Keratinocyte (primary cell): Measurements from ENCODE around the gene PCDHGC4. TPM values are rescaled to one million over a fixed set of nuclear protein-coding genes. Genes with fewer than 3 reads are reported as not detected.

Source experiments
- DNase-seq: peaks from one replicate; pipeline ENCODE4 v3.0.0-alpha.2; 2011; ENCODE audit warnings: low read depth, missing footprints, low spot score
- FAIRE-seq: peaks from 2 replicates; lab custom pipeline; 2011; peaks lifted over from hg19 to GRCh38; lab: Jason Lieb, UNC
- H2AFZ ChIP-seq: 2 replicates; pipeline ENCODE4 v1.6.0; 2012; ENCODE audit warnings: low read length, control low read depth, inconsistent platforms; ENCODE audit not compliant: control insufficient read depth
- H3K27ac ChIP-seq: 2 replicates; pipeline ENCODE4 v1.5.1; 2011; ENCODE audit warnings: low read length; ENCODE audit not compliant: control insufficient read depth, insufficient read depth
- H3K27me3 ChIP-seq: 3 replicates; pipeline ENCODE4 v1.6.0; 2011; ENCODE audit warnings: low read length; ENCODE audit not compliant: control insufficient read depth, insufficient read depth; ENCODE audit errors: extremely low read depth
- H3K36me3 ChIP-seq, 2 experiments: 2 replicates in 1 of 2; 3 replicates in 1 of 2; pipeline ENCODE4 v1.5.1; 2011; ENCODE audit warnings: low read length in 2 of 2, mild to moderate bottlenecking in 1 of 2; ENCODE audit not compliant: control insufficient read depth in 2 of 2, insufficient read depth in 2 of 2; ENCODE audit errors: extremely low read depth in 1 of 2
- H3K4me1 ChIP-seq: 3 replicates; pipeline ENCODE4 v1.5.1; 2011; ENCODE audit warnings: low read length; ENCODE audit not compliant: control insufficient read depth, insufficient read depth; ENCODE audit errors: extremely low read depth
- H3K4me2 ChIP-seq: 3 replicates; pipeline ENCODE4 v1.6.0; 2011; ENCODE audit warnings: low read depth, low read length; ENCODE audit not compliant: control insufficient read depth, insufficient read depth; ENCODE audit errors: extremely low read depth
- H3K4me3 ChIP-seq, 3 experiments: fragments of 200-600 bp in 1 of 3; sonication (generic) in 1 of 3; 2 replicates in 2 of 3; 3 replicates in 1 of 3; pipeline ENCODE4 v1.5.1; 2011 to 2016; ENCODE audit warnings: low read length in 3 of 3, mild to moderate bottlenecking in 3 of 3, control low read depth in 2 of 3, inconsistent platforms in 1 of 3, low read depth in 1 of 3, mixed read lengths in 1 of 3, mixed run types in 1 of 3, moderate library complexity in 1 of 3; ENCODE audit not compliant: control insufficient read depth in 2 of 3, insufficient read depth in 2 of 3; ENCODE audit errors: extremely low read depth in 1 of 3
- H3K79me2 ChIP-seq: 2 replicates; pipeline ENCODE4 v1.6.0; 2012; ENCODE audit warnings: low read length; ENCODE audit not compliant: control insufficient read depth, insufficient read depth
- H3K9ac ChIP-seq: 3 replicates; pipeline ENCODE4 v1.6.0; 2011; ENCODE audit warnings: low read length; ENCODE audit not compliant: control insufficient read depth, insufficient read depth; ENCODE audit errors: extremely low read depth
- H3K9me1 ChIP-seq: 3 replicates; pipeline ENCODE4 v1.6.0; 2011; ENCODE audit warnings: low read length; ENCODE audit not compliant: control insufficient read depth, insufficient read depth; ENCODE audit errors: extremely low read depth
- H3K9me3 ChIP-seq: 2 replicates; pipeline ENCODE4 v1.5.1; 2012; ENCODE audit warnings: low read depth, low read length; ENCODE audit not compliant: control insufficient read depth
- H4K20me1 ChIP-seq: 3 replicates; pipeline ENCODE4 v1.6.0; 2011; ENCODE audit warnings: low read length; ENCODE audit not compliant: control insufficient read depth, insufficient read depth; ENCODE audit errors: extremely low read depth
- CTCF ChIP-seq, 3 experiments: IDR thresholded peaks in 1 of 3; conservative IDR thresholded peaks in 1 of 3; optimal IDR thresholded peaks in 1 of 3; 2 replicates in 2 of 3; 3 replicates in 1 of 3; pipeline versions ENCODE3 to v1.5.1; 2011; ENCODE audit warnings: low read length in 3 of 3, mild to moderate bottlenecking in 3 of 3, moderate library complexity in 2 of 3, control low read depth in 1 of 3, inconsistent platforms in 1 of 3; ENCODE audit not compliant: insufficient read depth in 2 of 3; ENCODE audit errors: extremely low read depth in 1 of 3
- EZH2 ChIP-seq: IDR thresholded peaks from one replicate; pipeline ENCODE4 v1.6.1; 2012; ENCODE audit warnings: inconsistent platforms, mild to moderate bottlenecking, low read length, moderate library complexity
- dilution Hi-C: fragments of 300-500 bp; cut with MboI; formaldehyde crosslinking; loops from one replicate; pipeline ENCODE4 v1.7.0; 2020; ENCODE audit warnings: low sequenced_read_pairs; ENCODE audit not compliant: extremely low pct_ligation_motif_present
- polyA plus RNA-seq, 5 experiments: library from polyadenylated mRNA; depleted of rRNA in 3 of 5; stranded (reverse) in 3 of 5; stranded (forward) in 1 of 5; unstranded in 1 of 5; fragments of >200 nt; gene quantifications; 1 replicate in 1 of 5; 2 replicates in 3 of 5; 3 replicates in 1 of 5; pipeline versions ENCODE4 v1.2.1 to v1.2.3, GENCODE V29; 2011 to 2012; ENCODE audit warnings: missing spikeins in 2 of 5, low read depth in 1 of 5, low replicate concordance in 1 of 5

Gene PCDHGC4
- polyA plus RNA-seq, 1 donor (not counting 4 experiments of a cell fraction or from before 2014, with no cell fraction given): 0.13 TPM

GRCh38 chr5:141529873-141530272, 45.0 kb downstream of the PCDHGC4 start:
- Histone ChIP-seq H3K4me2 (no peak overlapping the region), H3K36me3 (peaks cover 18 to 40% of the 10 kb centered on the region in 2 experiments), H2AFZ (no peak overlapping the region), H3K9me1 (no peaks in the 10 kb centered on the region), H3K27ac (no peak overlapping the region), H3K9ac (no peak overlapping the region), H4K20me1 (no peaks in the 10 kb centered on the region), H3K4me1 (peaks cover 13% of the 10 kb centered on the region), H3K27me3 (no peaks in the 10 kb centered on the region), H3K4me3 (no peak overlapping the region), H3K79me2 (no peaks in the 10 kb centered on the region), H3K9me3 (no peaks in the 10 kb centered on the region)
- no peak for FAIRE-seq
- no peak for DNase-seq
- TF ChIP-seq CTCF (optimal IDR thresholded peaks at IDR 0.05 in 1 of 3, IDR thresholded peaks at IDR 0.05 in 1 of 3, conservative IDR thresholded peaks at IDR 0.05 in 1 of 3; ENCODE audit: extremely low read depth in 1 of 3, insufficient read depth in 2 of 3, low read length in 3 of 3) (no peak), EZH2 (no peak)
- dilution Hi-C loops: no loop called here

- Histone ChIP-seq H3K4me1 (peaks cover 13% of the 10 kb centered on the region), H3K9me3 (no peaks in the 10 kb centered on the region), H3K27ac (no peak overlapping the region), H3K9me1 (no peaks in the 10 kb centered on the region), H3K9ac (no peak overlapping the region), H3K36me3 (peaks cover 12 to 18% of the 10 kb centered on the region in 2 experiments), H4K20me1 (no peaks in the 10 kb centered on the region), H3K27me3 (no peaks in the 10 kb centered on the region), H2AFZ (no peak overlapping the region), H3K4me3 (no peak overlapping the region), H3K4me2 (no peak overlapping the region), H3K79me2 (no peaks in the 10 kb centered on the region)
- DNase-seq (no peak), FAIRE-seq (no peak)
- dilution Hi-C loops: no loop called here
- TF ChIP-seq CTCF (optimal IDR thresholded peaks at IDR 0.05 in 1 of 3, IDR thresholded peaks at IDR 0.05 in 1 of 3, conservative IDR thresholded peaks at IDR 0.05 in 1 of 3; ENCODE audit: extremely low read depth in 1 of 3, insufficient read depth in 2 of 3, low read length in 3 of 3): no peak
- no peak for TF ChIP-seq EZH2
Observed at GRCh38 chr5:141532726-141533125, 47.9 kb downstream of the PCDHGC4 start.
